Mucosa of descending colon (tissue), 3 donors: ENCODE results near the gene PHLPP1. TPM values are rescaled to one million over a fixed set of nuclear protein-coding genes. Genes with fewer than 3 reads are reported as not detected.

ENCODE experiments used
- ATAC-seq: fragments of 200-7000 bp; cut with Tn5 transposase; one replicate; pipeline ENCODE4 v1.9.1; 2020; ENCODE audit warnings: mild to moderate bottlenecking, moderate library complexity
- DNase-seq, 3 donors: peaks; one replicate each; pipeline ENCODE4 v3.0.0-alpha.2; 2020
- H3K36me3 ChIP-seq: fragments of 200-600 bp; one replicate; pipeline ENCODE4 v1.8.0; 2021; ENCODE audit warnings: low read depth, mild to moderate bottlenecking
- H3K4me1 ChIP-seq: fragments of 200-600 bp; one replicate; pipeline ENCODE4 v1.8.0; 2021; ENCODE audit warnings: low read depth, mild to moderate bottlenecking
- H3K4me3 ChIP-seq: fragments of 200-600 bp; one replicate; pipeline ENCODE4 v1.8.0; 2021; ENCODE audit warnings: mild to moderate bottlenecking
- H3K9me3 ChIP-seq: fragments of 200-600 bp; one replicate; pipeline ENCODE4 v1.8.0; 2021; ENCODE audit warnings: mild to moderate bottlenecking
- intact Hi-C, 2 donors: fragments of 100-400 bp; cut with DNase I in 1 of 2; cut with micrococcal nuclease in 1 of 2; formaldehyde crosslinking; loops; one replicate each; pipeline versions ENCODE4 v1.11.0 to v1.11.1; 2022; cut with DNase I, micrococcal nuclease
- total RNA-seq, 3 donors: library from RNA; stranded (reverse); fragmentation: NEBNext Ultra II Directional in 2 of 3; extraction: Animal tissue kit (Norgen Biotek cat#: 25700) in 2 of 3; gene quantifications; one replicate each; pipeline versions ENCODE4 v1.2.1 to v1.2.4, GENCODE V29; 2021 to 2023
- TF ChIP-seq, protein P1 (sequence below): fragments of 200-600 bp; IDR thresholded peaks from one replicate; pipeline ENCODE4 v1.8.0; 2022; ENCODE audit warnings: antibody characterized with exemption, mild to moderate bottlenecking
- donor health status: DM: no; HTN: no; CAD: no; lungs with moderate emphysema.
- donor health status: DM: no; HTN: no; CAD: no.
- donor health status: DM: no; HTN: yes; CAD: no.

Gene PHLPP1
- total RNA-seq, 3 donors from 2014 or later: 17.9 to 28.9 (median 19.7) TPM

DNA sequence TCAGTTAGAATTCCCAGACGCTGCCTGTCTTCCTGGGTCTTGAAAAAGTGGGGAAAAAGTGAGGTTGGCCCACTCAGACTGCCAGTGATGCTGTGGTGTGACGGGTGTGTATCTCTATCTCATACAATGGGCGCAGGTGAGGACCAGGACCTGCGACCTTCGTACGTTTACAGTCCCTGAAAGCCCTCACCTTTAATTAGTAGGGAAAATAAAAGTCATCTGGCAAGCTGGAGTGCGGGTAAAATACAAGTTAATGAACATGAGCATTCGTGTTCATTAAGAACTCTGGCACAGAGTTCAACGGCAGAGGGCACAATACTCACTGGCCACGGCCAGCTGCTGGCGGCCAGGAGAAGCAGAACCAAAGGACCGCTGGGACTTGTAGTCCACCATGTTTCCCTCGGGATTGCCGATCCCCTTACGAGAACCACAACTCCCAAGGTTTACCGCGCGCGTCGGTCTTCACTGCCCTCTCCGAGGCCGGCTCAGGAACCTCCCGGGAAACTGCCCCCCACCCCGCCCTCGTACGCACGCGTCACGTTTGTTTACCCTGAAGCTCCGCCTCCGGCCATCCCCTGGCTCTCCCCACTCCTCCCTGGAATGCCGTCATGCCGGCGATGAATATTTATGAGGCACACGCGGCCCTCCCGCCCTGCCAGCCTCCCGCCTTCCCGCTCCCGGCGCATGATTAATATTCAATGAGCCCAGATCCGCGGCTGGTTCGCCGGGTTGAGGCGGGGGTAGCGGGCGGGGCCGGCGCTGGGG is 488 bp upstream of the PHLPP1 start:
- Histone ChIP-seq H3K4me1 (peaks cover 21% of the 10 kb centered on the region), H3K36me3 (peaks cover 4% of the 10 kb centered on the region), H3K9me3 (no peaks in the 10 kb centered on the region), H3K4me3 (peak overlapping the region; percentile 57)
- peak; percentile 89 for ATAC-seq
- DNase-seq: peak; percentile 99 to 100 (median 99)
- intact Hi-C loops: loop anchor here in 1 of 2 donors (10.0 kb wide), 1 partner anchor 260 kb away; no protein-coding TSS in a partner anchor
- TF ChIP-seq, protein P1, sequence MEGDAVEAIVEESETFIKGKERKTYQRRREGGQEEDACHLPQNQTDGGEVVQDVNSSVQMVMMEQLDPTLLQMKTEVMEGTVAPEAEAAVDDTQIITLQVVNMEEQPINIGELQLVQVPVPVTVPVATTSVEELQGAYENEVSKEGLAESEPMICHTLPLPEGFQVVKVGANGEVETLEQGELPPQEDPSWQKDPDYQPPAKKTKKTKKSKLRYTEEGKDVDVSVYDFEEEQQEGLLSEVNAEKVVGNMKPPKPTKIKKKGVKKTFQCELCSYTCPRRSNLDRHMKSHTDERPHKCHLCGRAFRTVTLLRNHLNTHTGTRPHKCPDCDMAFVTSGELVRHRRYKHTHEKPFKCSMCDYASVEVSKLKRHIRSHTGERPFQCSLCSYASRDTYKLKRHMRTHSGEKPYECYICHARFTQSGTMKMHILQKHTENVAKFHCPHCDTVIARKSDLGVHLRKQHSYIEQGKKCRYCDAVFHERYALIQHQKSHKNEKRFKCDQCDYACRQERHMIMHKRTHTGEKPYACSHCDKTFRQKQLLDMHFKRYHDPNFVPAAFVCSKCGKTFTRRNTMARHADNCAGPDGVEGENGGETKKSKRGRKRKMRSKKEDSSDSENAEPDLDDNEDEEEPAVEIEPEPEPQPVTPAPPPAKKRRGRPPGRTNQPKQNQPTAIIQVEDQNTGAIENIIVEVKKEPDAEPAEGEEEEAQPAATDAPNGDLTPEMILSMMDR: no peak

DNA sequence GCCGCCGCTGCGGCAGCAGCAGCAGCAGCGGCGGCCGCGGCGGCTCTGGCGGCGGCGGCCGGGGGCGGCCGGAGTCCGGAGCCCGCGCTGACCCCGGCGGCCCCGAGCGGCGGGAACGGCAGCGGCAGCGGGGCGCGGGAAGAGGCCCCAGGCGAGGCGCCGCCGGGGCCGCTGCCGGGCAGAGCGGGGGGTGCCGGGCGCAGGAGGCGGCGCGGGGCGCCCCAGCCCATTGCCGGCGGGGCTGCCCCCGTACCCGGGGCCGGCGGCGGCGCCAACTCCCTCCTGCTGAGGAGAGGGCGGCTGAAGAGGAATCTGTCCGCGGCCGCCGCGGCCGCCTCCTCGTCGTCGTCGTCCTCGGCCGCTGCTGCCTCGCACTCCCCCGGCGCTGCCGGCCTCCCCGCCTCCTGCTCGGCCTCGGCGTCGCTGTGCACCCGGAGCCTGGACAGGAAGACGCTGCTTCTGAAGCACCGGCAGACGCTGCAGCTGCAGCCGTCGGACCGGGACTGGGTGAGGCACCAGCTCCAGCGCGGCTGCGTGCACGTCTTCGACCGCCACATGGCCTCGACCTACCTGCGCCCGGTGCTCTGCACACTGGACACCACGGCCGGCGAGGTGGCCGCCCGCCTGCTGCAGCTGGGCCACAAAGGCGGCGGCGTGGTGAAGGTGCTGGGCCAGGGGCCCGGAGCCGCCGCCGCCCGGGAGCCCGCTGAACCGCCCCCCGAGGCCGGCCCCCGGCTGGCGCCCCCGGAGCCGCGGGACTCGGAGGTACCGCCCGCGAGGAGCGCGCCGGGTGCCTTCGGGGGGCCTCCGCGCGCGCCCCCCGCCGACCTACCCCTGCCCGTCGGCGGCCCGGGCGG is 646 bp downstream of the PHLPP1 start:
- peak; percentile 62 to 87 (median 80) for DNase-seq
- TF ChIP-seq, protein P1: no peak
- H3K4me1 ChIP-seq: peaks cover 21% of the 10 kb centered on the region
- H3K9me3 ChIP-seq: no peaks in the 10 kb centered on the region
- H3K4me3 ChIP-seq: peak overlapping the region; percentile 57
- peak; percentile 28 for ATAC-seq
- H3K36me3 ChIP-seq: peaks cover 4% of the 10 kb centered on the region
- intact Hi-C loops: loop anchor here in 1 of 2 donors (10.0 kb wide), 1 partner anchor 259 kb away; no protein-coding TSS in a partner anchor

DNA sequence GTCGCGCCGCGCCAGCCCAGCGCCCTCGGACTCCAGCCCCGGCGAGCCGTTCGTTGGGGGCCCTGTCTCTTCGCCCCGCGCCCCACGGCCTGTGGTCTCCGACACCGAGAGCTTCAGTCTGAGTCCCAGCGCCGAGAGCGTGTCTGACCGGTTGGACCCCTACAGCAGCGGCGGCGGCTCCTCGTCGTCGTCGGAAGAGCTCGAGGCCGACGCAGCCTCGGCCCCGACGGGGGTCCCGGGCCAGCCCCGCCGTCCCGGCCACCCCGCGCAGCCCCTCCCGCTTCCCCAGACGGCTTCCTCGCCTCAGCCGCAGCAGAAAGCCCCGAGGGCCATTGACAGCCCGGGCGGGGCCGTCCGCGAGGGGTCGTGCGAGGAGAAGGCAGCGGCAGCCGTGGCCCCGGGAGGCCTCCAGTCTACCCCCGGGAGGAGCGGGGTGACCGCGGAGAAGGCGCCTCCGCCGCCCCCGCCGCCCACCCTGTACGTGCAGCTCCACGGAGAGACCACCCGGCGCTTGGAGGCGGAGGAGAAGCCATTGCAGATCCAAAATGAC is 1.4 kb downstream of the PHLPP1 start:
- Histone ChIP-seq H3K36me3 (peaks cover 4% of the 10 kb centered on the region), H3K4me3 (peak overlapping the region; percentile 57), H3K4me1 (peaks cover 21% of the 10 kb centered on the region), H3K9me3 (no peaks in the 10 kb centered on the region)
- TF ChIP-seq, protein P1: no peak
- ATAC-seq (peak; percentile 5), DNase-seq (peak; percentile 73 to 78 (median 76))
- intact Hi-C loops: loop anchor here in 1 of 2 donors (10.0 kb wide), 1 partner anchor 258 kb away; no protein-coding TSS in a partner anchor

DNA sequence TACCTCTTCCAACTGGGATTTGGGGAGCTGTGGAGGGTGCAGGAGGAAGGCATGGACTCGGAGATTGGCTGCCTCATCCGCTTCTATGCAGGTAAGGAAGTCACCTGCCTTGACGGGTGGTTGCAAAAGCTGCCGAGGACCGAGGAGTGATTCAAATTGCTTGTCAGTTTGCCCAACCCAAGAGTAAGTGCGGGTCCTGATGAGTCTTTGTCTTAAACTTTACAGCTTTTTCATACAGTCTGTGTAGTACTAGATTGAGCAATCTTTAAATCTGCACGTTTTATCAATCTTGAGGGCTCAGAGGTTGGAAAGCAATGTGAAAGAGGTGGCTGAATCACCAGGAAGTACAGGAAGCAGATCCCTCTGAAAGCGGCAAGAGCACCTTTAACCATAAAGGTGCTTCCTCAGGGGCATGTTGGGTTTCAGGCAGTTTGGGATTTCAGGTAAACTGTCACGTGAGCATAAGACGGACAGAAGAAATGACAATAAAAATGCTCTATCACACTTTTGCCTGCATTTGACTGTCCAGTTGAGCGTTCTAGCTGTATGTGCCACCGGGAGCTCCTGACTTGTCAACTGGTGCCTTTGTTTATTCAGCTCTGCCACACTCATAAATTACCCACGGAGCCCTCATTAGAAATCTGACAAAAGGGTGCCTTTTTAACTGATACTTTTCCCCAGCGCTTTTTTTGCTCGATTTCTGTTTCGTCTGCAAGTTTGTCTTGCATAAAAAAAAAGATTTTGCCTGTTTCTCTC is 2.0 kb downstream of the PHLPP1 start:
- Histone ChIP-seq H3K4me3 (peak overlapping the region; percentile 57), H3K9me3 (no peaks in the 10 kb centered on the region), H3K4me1 (peaks cover 21% of the 10 kb centered on the region), H3K36me3 (peaks cover 4% of the 10 kb centered on the region)
- intact Hi-C loops: loop anchor here in 1 of 2 donors (10.0 kb wide), 1 partner anchor 257 kb away; no protein-coding TSS in a partner anchor
- DNase-seq (peak in 1 of 3 donors; percentile 65), ATAC-seq (peak; percentile 44)
- TF ChIP-seq, protein P1: no peak
